Measurements from ENCODE around the gene LRRC4C.

Gene LRRC4C

GRCh38 chr11:41400124-41400523, 59.3 kb downstream of the LRRC4C start:
- H2AK5ac ChIP-seq (ENCODE audit: low read depth, low read length), result no peak overlapping the region
- no peak overlapping the region for H3K9ac ChIP-seq (ENCODE audit: low read depth, low read length, poor library complexity)
- H2BK5ac ChIP-seq (ENCODE audit: low read length), result no peak overlapping the region
- no peak overlapping the region for H3K18ac ChIP-seq (ENCODE audit: low read length)
- no CpG with 5 or more reads among the region's 4 CpGs for WGBS, 2 donors (ENCODE audit: extremely low coverage in 2 of 2, insufficient read length in 2 of 2, insufficient replicate concordance in 1 of 2)
- H3K4me2 ChIP-seq (ENCODE audit: insufficient read depth, low read length, poor library complexity, severe bottlenecking), result no peak overlapping the region
- no peak for DNase-seq (ENCODE audit: low spot score)
- H2BK120ac ChIP-seq (ENCODE audit: low read depth, low read length), result no peak overlapping the region
- no peak overlapping the region for H3K4me3 ChIP-seq (ENCODE audit: low read length in 2 of 2)
- H3K36me3 ChIP-seq (replicated peaks in 1 of 2; ENCODE audit: control insufficient read depth in 2 of 2, insufficient read depth in 2 of 2, low read length in 2 of 2), result no peaks in the 10 kb centered on the region
- H3K14ac ChIP-seq (ENCODE audit: low read length), result no peak overlapping the region
- no peak overlapping the region for H2BK12ac ChIP-seq (ENCODE audit: low read length)
- no peak overlapping the region for H3K4ac ChIP-seq (ENCODE audit: low read length)
- H4K91ac ChIP-seq (ENCODE audit: low read depth, low read length, poor library complexity), result no peak overlapping the region
- no peak overlapping the region for H3K23ac ChIP-seq (ENCODE audit: low read depth, low read length, poor library complexity)
- no peak overlapping the region for H2BK15ac ChIP-seq (ENCODE audit: low read length)
- no peak overlapping the region for H4K8ac ChIP-seq (ENCODE audit: low read depth, low read length)
- no peak overlapping the region for H2AFZ ChIP-seq (ENCODE audit: low read length)
- no peaks in the 10 kb centered on the region for H3K27me3 ChIP-seq (ENCODE audit: control insufficient read depth in 3 of 3, insufficient read depth in 3 of 3, low read depth in 1 of 3, low read length in 3 of 3)
- peaks cover 0 to 14% of the 10 kb centered on the region in 2 donors for H3K4me1 ChIP-seq (ENCODE audit: control insufficient read depth in 2 of 2, insufficient read depth in 1 of 2, low read depth in 1 of 2, low read length in 2 of 2)
- no peak overlapping the region for H3K27ac ChIP-seq (replicated peaks; ENCODE audit: low read length)
- H3K9me3 ChIP-seq (replicated peaks in 1 of 2; ENCODE audit: control insufficient read depth in 2 of 2, insufficient read depth in 1 of 2, low read depth in 1 of 2, low read length in 2 of 2), result no peaks in the 10 kb centered on the region
- no peaks in the 10 kb centered on the region for H3K79me1 ChIP-seq (ENCODE audit: low read depth, low read length)

- Histone ChIP-seq H2AFZ (ENCODE audit: low read length) (no peak overlapping the region), H2BK120ac (ENCODE audit: low read depth, low read length) (no peak overlapping the region), H3K4me3 (ENCODE audit: low read length in 2 of 2) (no peak overlapping the region), H2BK12ac (ENCODE audit: low read length) (no peak overlapping the region), H3K9ac (ENCODE audit: low read depth, low read length, poor library complexity) (no peak overlapping the region), H3K18ac (ENCODE audit: low read length) (no peak overlapping the region), H2BK15ac (ENCODE audit: low read length) (no peak overlapping the region), H4K8ac (ENCODE audit: low read depth, low read length) (no peak overlapping the region), H3K4ac (ENCODE audit: low read length) (no peak overlapping the region), H3K9me3 (replicated peaks in 1 of 2; ENCODE audit: control insufficient read depth in 2 of 2, insufficient read depth in 1 of 2, low read depth in 1 of 2, low read length in 2 of 2) (no peaks in the 10 kb centered on the region), H3K27me3 (ENCODE audit: control insufficient read depth in 3 of 3, insufficient read depth in 3 of 3, low read depth in 1 of 3, low read length in 3 of 3) (no peaks in the 10 kb centered on the region), H3K4me2 (ENCODE audit: insufficient read depth, low read length, poor library complexity, severe bottlenecking) (no peak overlapping the region), H2AK5ac (ENCODE audit: low read depth, low read length) (no peak overlapping the region), H3K79me1 (ENCODE audit: low read depth, low read length) (no peaks in the 10 kb centered on the region), H3K23ac (ENCODE audit: low read depth, low read length, poor library complexity) (no peak overlapping the region), H3K14ac (ENCODE audit: low read length) (no peak overlapping the region), H4K91ac (ENCODE audit: low read depth, low read length, poor library complexity) (no peak overlapping the region), H3K4me1 (ENCODE audit: control insufficient read depth in 2 of 2, insufficient read depth in 1 of 2, low read depth in 1 of 2, low read length in 2 of 2) (peaks cover 4 to 19% of the 10 kb centered on the region in 2 donors), H2BK5ac (ENCODE audit: low read length) (no peak overlapping the region), H3K36me3 (replicated peaks in 1 of 2; ENCODE audit: control insufficient read depth in 2 of 2, insufficient read depth in 2 of 2, low read length in 2 of 2) (no peaks in the 10 kb centered on the region), H3K27ac (replicated peaks; ENCODE audit: low read length) (no peak overlapping the region)
- WGBS, 2 donors (ENCODE audit: extremely low coverage in 2 of 2, insufficient read length in 2 of 2, insufficient replicate concordance in 1 of 2), result no CpG with 5 or more reads among the region's 2 CpGs
- DNase-seq (ENCODE audit: low spot score), result no peak
Observed at GRCh38 chr11:41399323-41399722, 60.1 kb downstream of the LRRC4C start.

- Histone ChIP-seq H2AFZ (ENCODE audit: low read length) (no peak overlapping the region), H3K27ac (replicated peaks; ENCODE audit: low read length) (no peak overlapping the region)
- WGBS, 2 donors (ENCODE audit: extremely low coverage in 2 of 2, insufficient read length in 2 of 2, insufficient replicate concordance in 1 of 2), result no CpG with 5 or more reads among the region's 3 CpGs
Observed at GRCh38 chr11:41398175-41398574, 61.3 kb downstream of the LRRC4C start.

GRCh38 chr11:41394521-41395195, 64.8 kb downstream of the LRRC4C start:
- Histone ChIP-seq H3K79me1 (ENCODE audit: low read depth, low read length) (no peaks in the 10 kb centered on the region), H3K4me2 (ENCODE audit: insufficient read depth, low read length, poor library complexity, severe bottlenecking) (no peak overlapping the region), H2AK5ac (ENCODE audit: low read depth, low read length) (no peak overlapping the region), H3K27me3 (ENCODE audit: control insufficient read depth in 3 of 3, insufficient read depth in 3 of 3, low read depth in 1 of 3, low read length in 3 of 3) (no peaks in the 10 kb centered on the region), H2BK12ac (ENCODE audit: low read length) (no peak overlapping the region), H2BK15ac (ENCODE audit: low read length) (no peak overlapping the region), H3K4me3 (ENCODE audit: low read length in 2 of 2) (no peak overlapping the region), H3K4me1 (ENCODE audit: control insufficient read depth in 2 of 2, insufficient read depth in 1 of 2, low read depth in 1 of 2, low read length in 2 of 2) (peaks cover 14 to 42% of the 10 kb centered on the region in 2 donors), H3K9ac (ENCODE audit: low read depth, low read length, poor library complexity) (no peak overlapping the region), H2BK5ac (ENCODE audit: low read length) (no peak overlapping the region), H3K23ac (ENCODE audit: low read depth, low read length, poor library complexity) (no peak overlapping the region), H2AFZ (ENCODE audit: low read length) (peak overlapping the region; percentile 60), H4K8ac (ENCODE audit: low read depth, low read length) (no peak overlapping the region), H3K9me3 (replicated peaks in 1 of 2; ENCODE audit: control insufficient read depth in 2 of 2, insufficient read depth in 1 of 2, low read depth in 1 of 2, low read length in 2 of 2) (no peaks in the 10 kb centered on the region), H4K91ac (ENCODE audit: low read depth, low read length, poor library complexity) (no peak overlapping the region), H3K4ac (ENCODE audit: low read length) (no peak overlapping the region), H2BK120ac (ENCODE audit: low read depth, low read length) (no peak overlapping the region), H3K18ac (ENCODE audit: low read length) (no peak overlapping the region), H3K27ac (replicated peaks; ENCODE audit: low read length) (peak overlapping the region; percentile 10), H3K36me3 (replicated peaks in 1 of 2; ENCODE audit: control insufficient read depth in 2 of 2, insufficient read depth in 2 of 2, low read length in 2 of 2) (no peaks in the 10 kb centered on the region), H3K14ac (ENCODE audit: low read length) (no peak overlapping the region)
- no peak for DNase-seq (ENCODE audit: low spot score)
- WGBS, 2 donors (ENCODE audit: extremely low coverage in 2 of 2, insufficient read length in 2 of 2, insufficient replicate concordance in 1 of 2), result no CpG with 5 or more reads among the region's 4 CpGs

More at GRCh38 chr11:41398175-41398574, 61.3 kb downstream of the LRRC4C start:
- Histone ChIP-seq H2BK5ac (ENCODE audit: low read length) (no peak overlapping the region), H2BK120ac (ENCODE audit: low read depth, low read length) (no peak overlapping the region), H3K9me3 (replicated peaks in 1 of 2; ENCODE audit: control insufficient read depth in 2 of 2, insufficient read depth in 1 of 2, low read depth in 1 of 2, low read length in 2 of 2) (no peaks in the 10 kb centered on the region), H2BK12ac (ENCODE audit: low read length) (no peak overlapping the region), H3K36me3 (replicated peaks in 1 of 2; ENCODE audit: control insufficient read depth in 2 of 2, insufficient read depth in 2 of 2, low read length in 2 of 2) (no peaks in the 10 kb centered on the region), H3K14ac (ENCODE audit: low read length) (no peak overlapping the region), H4K91ac (ENCODE audit: low read depth, low read length, poor library complexity) (no peak overlapping the region), H3K18ac (ENCODE audit: low read length) (no peak overlapping the region), H3K4me2 (ENCODE audit: insufficient read depth, low read length, poor library complexity, severe bottlenecking) (no peak overlapping the region), H3K27me3 (ENCODE audit: control insufficient read depth in 3 of 3, insufficient read depth in 3 of 3, low read depth in 1 of 3, low read length in 3 of 3) (no peaks in the 10 kb centered on the region), H2AK5ac (ENCODE audit: low read depth, low read length) (no peak overlapping the region), H4K8ac (ENCODE audit: low read depth, low read length) (no peak overlapping the region), H3K23ac (ENCODE audit: low read depth, low read length, poor library complexity) (no peak overlapping the region), H3K9ac (ENCODE audit: low read depth, low read length, poor library complexity) (no peak overlapping the region), H3K4ac (ENCODE audit: low read length) (no peak overlapping the region), H2BK15ac (ENCODE audit: low read length) (no peak overlapping the region), H3K4me1 (ENCODE audit: control insufficient read depth in 2 of 2, insufficient read depth in 1 of 2, low read depth in 1 of 2, low read length in 2 of 2) (peaks cover 6 to 30% of the 10 kb centered on the region in 2 donors), H3K4me3 (ENCODE audit: low read length in 2 of 2) (no peak overlapping the region), H3K79me1 (ENCODE audit: low read depth, low read length) (no peaks in the 10 kb centered on the region)
- DNase-seq (ENCODE audit: low spot score), result no peak
